ENCODE data around the gene TC2N.
"Not testable (repeated sequence)": the region's sequence is repeated elsewhere in the genome, so short reads cannot be mapped to it uniquely, and the experiment has no call there.

TC2N gene

DNA sequence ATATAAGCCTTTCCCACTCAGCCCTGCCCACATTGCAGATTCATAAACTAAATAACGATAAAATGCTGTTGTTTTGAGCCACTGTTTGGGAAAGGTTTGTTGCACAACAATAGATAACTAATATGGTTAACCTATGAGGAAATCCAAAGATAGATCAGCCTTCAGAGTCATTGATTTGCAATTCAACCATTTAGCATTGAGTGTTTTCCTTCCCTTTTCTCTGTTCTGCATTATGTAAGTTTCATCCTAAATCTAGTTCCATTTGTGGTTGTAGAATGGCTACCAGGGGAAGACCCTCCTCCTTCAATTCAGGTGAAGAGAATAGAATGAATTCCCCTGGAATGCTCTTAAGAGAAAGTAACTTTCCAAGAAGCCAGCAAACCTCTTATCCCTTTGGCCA, 19.6 kb downstream of the TC2N start:
- no peak overlapping the region for H3K4me3 ChIP-seq
- H3K9me3 ChIP-seq: no peaks in the 10 kb centered on the region
- TF ChIP-seq, protein P1, sequence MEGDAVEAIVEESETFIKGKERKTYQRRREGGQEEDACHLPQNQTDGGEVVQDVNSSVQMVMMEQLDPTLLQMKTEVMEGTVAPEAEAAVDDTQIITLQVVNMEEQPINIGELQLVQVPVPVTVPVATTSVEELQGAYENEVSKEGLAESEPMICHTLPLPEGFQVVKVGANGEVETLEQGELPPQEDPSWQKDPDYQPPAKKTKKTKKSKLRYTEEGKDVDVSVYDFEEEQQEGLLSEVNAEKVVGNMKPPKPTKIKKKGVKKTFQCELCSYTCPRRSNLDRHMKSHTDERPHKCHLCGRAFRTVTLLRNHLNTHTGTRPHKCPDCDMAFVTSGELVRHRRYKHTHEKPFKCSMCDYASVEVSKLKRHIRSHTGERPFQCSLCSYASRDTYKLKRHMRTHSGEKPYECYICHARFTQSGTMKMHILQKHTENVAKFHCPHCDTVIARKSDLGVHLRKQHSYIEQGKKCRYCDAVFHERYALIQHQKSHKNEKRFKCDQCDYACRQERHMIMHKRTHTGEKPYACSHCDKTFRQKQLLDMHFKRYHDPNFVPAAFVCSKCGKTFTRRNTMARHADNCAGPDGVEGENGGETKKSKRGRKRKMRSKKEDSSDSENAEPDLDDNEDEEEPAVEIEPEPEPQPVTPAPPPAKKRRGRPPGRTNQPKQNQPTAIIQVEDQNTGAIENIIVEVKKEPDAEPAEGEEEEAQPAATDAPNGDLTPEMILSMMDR (IDR thresholded peaks at IDR 0.05): no peak
- no peaks in the 10 kb centered on the region for H3K27me3 ChIP-seq
- H3K27ac ChIP-seq: no peak overlapping the region
- intact Hi-C loops (cut with DNase I; ENCODE audit: low total_unique reads): no loop called here
- no peak for DNase-seq
- H3K4me1 ChIP-seq: peaks cover 0 to 10% (median 0%) of the 10 kb centered on the region in 4 donors
- no peaks in the 10 kb centered on the region for H3K36me3 ChIP-seq

DNA sequence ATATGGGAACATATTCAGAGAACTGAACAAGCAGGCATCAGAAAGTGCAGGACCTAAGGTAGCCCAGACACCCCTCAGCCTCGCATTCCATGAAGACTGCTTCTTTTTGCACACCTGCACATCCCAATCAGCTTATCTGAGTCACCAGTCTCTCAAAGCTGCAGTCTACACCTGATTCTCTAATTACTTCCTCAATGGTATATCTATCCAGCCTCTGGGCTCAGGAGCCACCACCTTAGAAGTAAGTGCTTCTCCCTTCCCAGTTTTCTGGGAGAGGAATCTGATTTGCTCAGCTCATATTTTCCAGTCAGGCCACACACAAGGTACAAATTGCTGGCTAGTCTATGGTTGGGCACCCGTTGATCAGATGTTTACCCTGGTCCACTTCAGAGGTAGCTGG, 21.7 kb downstream of the TC2N start:
- no peaks in the 10 kb centered on the region for H3K9me3 ChIP-seq
- H3K27ac ChIP-seq: no peak overlapping the region
- no peaks in the 10 kb centered on the region for H3K27me3 ChIP-seq
- intact Hi-C loops (cut with DNase I; ENCODE audit: low total_unique reads): no loop called here
- H3K4me1 ChIP-seq: peaks cover 0 to 9% (median 0%) of the 10 kb centered on the region in 4 donors
- DNase-seq: no peak
- TF ChIP-seq, protein P1 (IDR thresholded peaks at IDR 0.05): no peak
- no peaks in the 10 kb centered on the region for H3K36me3 ChIP-seq
- H3K4me3 ChIP-seq: no peak overlapping the region

DNA sequence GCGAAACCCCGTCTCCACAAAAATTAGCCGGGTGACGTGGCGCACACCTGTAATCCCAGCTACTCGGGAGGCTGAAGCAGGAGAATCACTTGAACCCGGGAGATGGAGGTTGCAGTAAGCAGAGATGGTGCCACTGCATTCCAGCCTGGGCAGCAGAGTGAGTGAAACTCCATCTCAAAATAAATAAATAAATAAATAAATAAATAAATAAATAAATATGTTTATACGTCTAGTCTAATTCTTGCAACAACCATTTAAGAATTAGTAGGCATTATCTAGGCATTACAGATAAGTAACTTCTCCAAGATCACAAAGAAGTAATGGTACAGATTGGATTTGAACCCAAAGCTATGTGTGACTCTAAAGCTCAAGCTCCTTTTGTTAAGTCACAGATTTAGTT, 22.3 kb downstream of the TC2N start:
- H3K27me3 ChIP-seq; H3K36me3 ChIP-seq; intact Hi-C loops (cut with DNase I; ENCODE audit: low total_unique reads); H3K27ac ChIP-seq; DNase-seq; H3K4me3 ChIP-seq; H3K9me3 ChIP-seq: not testable (repeated sequence)
- peaks cover 0 to 14% (median 0%) of the 10 kb centered on the region in 4 donors for H3K4me1 ChIP-seq

DNA sequence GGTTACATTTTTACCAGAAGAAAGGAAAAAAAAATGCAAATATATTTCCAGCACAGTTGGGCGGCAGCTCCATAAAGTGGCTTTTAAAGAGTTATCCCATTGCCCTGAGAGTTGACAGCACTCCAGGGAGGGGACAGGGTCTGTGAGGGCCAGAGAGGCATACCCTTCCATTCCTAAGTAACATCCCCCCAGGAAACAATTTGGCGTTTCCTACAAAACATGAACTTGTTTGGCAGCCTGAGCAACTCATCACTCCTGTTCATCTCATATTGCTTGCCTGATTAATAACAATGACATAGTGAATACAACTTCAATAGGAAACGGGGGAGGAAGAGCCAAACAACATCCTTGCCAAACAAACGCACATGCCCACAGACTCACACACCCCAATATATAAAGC, 23.3 kb downstream of the TC2N start:
- no peaks in the 10 kb centered on the region for H3K27me3 ChIP-seq
- H3K4me1 ChIP-seq: peaks cover 0 to 15% (median 0%) of the 10 kb centered on the region in 4 donors
- no peak for DNase-seq
- intact Hi-C loops (cut with DNase I; ENCODE audit: low total_unique reads): no loop called here
- TF ChIP-seq, protein P1 (IDR thresholded peaks at IDR 0.05): no peak
- no peaks in the 10 kb centered on the region for H3K36me3 ChIP-seq
- H3K27ac ChIP-seq: no peak overlapping the region
- no peaks in the 10 kb centered on the region for H3K9me3 ChIP-seq
- H3K4me3 ChIP-seq: no peak overlapping the region

DNA sequence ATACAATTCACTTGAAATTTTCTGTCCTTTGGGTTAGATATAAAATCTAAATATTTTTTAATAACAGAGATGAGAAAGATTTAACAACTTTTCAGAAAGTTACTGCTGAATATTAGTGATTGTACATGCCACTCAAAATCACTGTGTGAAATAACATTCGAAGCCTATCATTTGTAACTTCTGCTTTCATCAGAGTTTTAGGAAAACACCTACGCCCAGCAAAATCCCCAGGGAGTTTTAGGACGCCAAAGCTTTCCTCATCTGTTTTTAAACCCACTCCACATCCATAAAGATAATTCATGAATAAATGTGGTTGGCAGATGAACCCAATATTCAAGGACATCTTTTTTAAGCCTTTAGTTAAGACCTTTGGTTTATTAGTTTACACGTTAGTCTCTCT, 23.9 kb downstream of the TC2N start:
- intact Hi-C loops (cut with DNase I; ENCODE audit: low total_unique reads): no loop called here
- TF ChIP-seq, protein P1 (IDR thresholded peaks at IDR 0.05): no peak
- no peaks in the 10 kb centered on the region for H3K36me3 ChIP-seq

DNA sequence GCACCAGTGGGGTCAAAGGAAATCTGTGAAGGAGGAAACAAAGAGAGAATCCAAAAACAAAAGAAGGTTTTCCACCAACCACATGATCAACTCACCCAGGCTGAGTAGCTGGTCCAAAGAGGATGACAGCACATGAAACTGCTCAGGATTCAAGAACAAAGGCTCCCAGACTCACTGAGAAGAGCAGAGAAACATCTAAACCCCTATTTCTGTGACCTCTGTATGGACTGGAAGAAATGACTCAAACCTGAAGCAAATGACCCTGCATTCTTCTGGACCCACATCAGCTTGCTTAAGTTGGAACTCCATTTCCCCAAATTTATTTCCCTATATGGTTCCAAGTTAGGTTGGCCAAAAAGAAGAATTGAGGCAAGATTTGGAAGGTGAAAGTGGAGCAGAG, 26.3 kb downstream of the TC2N start:
- Histone ChIP-seq H3K4me1 (peaks cover 0 to 36% (median 7%) of the 10 kb centered on the region in 4 donors), H3K9me3 (no peaks in the 10 kb centered on the region), H3K4me3 (peak overlapping the region in 1 of 2 donors; percentile 20), H3K27ac (peak overlapping the region; percentile 16 to 60), H3K27me3 (no peaks in the 10 kb centered on the region), H3K36me3 (no peaks in the 10 kb centered on the region)
- TF ChIP-seq, protein P1 (IDR thresholded peaks at IDR 0.05): no peak
- intact Hi-C loops (cut with DNase I; ENCODE audit: low total_unique reads): no loop called here
- no peak for DNase-seq

More for the DNA sequence above, 23.9 kb downstream of the TC2N start:
- Histone ChIP-seq H3K4me1 (peaks cover 0 to 21% (median 0%) of the 10 kb centered on the region in 4 donors), H3K9me3 (no peaks in the 10 kb centered on the region), H3K27me3 (no peaks in the 10 kb centered on the region), H3K4me3 (no peak overlapping the region), H3K27ac (no peak overlapping the region)
- no peak for DNase-seq
